T47D (cell line): ENCODE data around the gene COL1A2.

Experiments
- DNase-seq, 2 experiments: peaks; one replicate each; pipeline versions ENCODE4 v3.0.0 to v3.0.0-alpha.2; 2011 to 2012; ENCODE audit warnings: low read depth in 1 of 2, low spot score in 1 of 2
- JUND ChIP-seq: IDR thresholded peaks from 2 replicates; pipeline ENCODE4 v1.6.1; 2012; ENCODE audit warnings: low read depth
- in situ Hi-C: cut with HindIII; loops from 2 replicates; pipeline ENCODE4 v1.10.0; 2016; ENCODE audit warnings: low sequenced_read_pairs, low pct_unique_long_range_greater_than_20kb

Gene COL1A2

DNA sequence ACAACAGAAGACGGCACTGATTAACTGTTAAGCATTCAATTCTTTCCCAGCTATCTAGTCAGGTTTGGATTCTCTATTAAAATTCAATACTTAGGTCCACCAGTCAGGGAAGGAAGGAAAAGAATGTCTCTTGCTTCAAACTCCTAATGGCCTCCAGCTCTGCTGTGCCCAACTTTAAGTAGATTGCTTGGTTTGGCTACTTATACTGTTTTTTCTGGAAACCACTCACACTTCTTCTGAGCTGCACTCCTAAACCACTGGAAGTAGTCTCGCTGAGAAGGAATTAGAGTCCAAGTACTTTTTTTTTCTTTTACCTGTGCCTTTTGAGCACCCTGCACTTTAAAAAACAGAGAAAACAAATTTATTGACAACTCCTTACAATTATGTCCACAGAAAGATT is 26.7 kb upstream of the COL1A2 start:
- TF ChIP-seq JUND, result no peak
- in situ Hi-C loops, result no loop called here
- DNase-seq, result no peak

DNA sequence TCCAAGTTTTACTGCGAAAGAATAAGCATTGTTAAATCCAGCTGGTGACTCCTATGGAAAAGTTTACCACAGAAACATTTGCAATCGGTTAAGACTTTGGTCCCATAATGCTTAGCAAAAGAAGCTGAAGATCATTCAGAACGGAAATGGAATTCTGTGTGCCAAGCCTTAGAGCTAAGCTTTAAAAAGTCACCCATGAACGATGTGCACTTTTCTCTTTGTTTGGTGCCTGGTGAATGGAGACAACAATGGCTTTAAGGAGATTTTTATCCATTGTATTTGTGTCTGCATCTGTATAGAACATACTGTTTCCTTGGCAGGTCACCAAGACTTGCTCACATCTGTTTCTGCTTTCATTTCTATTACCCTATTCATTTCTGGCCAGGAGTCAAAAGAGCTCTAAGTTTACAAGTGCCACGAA is 26.3 kb upstream of the COL1A2 start:
- no peak for DNase-seq
- in situ Hi-C loops, result no loop called here
- TF ChIP-seq JUND, result no peak

DNA sequence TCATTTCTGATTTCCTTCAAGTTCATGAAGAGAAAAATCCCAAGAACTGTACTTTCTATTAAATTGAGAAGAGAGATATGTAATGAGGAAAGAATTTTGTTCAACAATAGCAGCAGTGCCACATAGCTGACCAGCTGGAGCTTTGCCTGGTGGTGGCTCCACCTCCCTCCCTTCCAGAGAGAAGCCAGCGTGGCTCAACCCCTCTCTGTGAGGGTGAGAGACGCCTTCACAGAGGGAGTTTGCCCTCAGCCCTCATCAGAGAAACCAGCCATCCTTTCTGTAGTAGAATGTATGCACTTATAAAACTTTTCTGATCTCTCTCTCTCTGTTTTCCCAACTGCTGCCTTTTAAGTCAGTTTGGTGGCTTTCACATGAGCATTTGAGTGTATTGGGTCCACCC is 20.5 kb upstream of the COL1A2 start:
- in situ Hi-C loops, result no loop called here
- no peak for TF ChIP-seq JUND
- peak in 1 of 2 experiments; percentile 15 for DNase-seq

DNA sequence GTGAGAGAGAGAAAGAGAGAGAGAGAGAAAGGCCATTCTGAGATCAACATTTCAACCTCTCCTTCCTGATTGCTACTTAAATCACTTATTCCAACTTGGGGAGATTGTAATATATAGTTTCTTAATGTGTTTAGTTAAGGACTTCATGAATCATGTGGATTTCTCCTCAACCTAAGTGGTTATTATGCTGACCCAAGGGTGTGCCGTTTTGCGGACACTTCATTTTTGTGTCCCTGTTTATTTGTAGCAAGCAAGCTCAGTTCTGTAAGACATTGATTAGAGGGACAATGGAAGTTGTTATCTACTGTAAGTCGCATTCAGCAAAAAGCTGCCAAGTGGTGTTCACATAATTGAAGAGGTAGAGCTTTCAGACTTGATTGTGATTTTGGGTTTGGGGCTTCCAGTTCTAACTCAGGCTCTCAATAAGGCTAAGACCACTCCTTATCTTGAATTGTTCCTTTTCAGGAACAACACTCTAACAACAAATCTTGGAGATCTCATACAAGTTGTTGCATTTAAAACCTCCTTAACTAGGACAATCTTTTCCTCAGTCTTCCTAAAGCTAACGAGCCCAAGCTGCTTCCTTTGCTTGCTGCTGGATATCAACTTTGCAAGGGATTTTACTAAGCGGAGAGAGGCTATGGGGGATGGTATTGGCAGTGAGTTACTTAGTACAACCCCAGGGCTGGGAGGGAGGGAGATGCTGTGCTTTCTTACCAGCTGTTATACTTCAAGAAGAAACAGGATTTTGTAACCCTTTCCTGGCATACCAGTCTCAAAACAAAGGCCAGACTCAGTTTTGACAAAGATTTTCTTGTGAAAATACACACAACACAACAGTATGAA is 19.8 kb upstream of the COL1A2 start:
- TF ChIP-seq JUND, result no peak
- in situ Hi-C loops, result no loop called here
- DNase-seq, result no peak

DNA sequence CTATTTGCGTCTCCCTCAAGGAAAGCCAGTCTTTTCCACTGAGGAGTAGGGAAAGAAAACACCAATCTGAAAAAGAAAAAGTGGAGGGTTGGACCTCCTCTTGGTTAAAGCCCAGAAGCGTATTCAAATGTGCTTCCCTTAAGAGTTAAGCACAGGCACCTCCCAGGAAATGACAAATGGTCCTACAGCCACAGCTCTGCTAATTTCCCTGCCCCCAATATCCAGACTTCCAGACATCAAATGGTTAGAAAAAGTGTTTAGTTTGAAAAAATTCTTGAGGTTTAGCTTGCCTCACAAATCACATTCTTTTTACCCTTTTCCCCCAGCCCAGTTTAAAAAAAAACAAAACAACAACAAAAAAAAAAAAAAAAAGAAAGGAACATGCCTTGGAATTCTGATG is 19.0 kb upstream of the COL1A2 start:
- in situ Hi-C loops, result no loop called here
- TF ChIP-seq JUND, result no peak
- no peak for DNase-seq

DNA sequence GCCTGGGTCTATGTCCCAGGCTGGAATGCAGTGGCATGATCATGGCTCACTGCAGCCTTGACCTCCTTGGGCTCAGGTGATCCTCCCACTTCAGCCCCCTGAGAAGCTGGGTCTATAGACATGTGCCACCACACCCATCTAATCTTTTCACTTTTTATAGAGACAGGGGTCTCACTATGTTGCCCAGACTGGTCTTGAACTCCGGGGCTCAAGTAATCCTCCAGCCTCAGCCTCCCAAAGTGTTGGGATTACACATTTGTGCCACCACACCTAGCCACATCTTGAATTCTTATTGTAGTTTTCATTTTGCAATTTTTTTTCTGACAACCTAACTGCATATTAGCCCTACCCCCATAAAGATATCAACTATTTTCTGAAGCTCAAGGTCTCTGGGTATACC is 18.4 kb upstream of the COL1A2 start:
- no peak for TF ChIP-seq JUND
- DNase-seq, result no peak
- in situ Hi-C loops, result no loop called here

DNA sequence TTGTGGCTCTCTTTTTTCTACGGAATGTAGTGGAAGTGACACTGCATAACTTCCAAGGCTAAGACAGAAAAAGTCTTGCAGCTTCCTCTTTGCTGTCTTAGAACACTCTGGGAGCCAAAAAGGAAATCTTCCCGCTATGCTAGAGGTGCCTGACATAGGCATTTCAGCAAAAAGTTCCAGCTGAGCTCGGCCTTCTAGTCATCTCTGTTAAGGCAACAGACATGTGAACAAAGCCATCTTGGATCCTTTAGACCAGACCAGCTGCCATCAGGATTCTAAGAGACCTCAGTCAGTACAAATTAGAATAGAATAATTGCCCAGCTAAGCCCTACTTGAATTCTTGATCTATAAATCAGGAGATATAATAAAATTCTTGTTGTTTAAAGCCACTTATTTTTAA is 16.3 kb upstream of the COL1A2 start:
- no peak for DNase-seq
- in situ Hi-C loops, result no loop called here
- no peak for TF ChIP-seq JUND

DNA sequence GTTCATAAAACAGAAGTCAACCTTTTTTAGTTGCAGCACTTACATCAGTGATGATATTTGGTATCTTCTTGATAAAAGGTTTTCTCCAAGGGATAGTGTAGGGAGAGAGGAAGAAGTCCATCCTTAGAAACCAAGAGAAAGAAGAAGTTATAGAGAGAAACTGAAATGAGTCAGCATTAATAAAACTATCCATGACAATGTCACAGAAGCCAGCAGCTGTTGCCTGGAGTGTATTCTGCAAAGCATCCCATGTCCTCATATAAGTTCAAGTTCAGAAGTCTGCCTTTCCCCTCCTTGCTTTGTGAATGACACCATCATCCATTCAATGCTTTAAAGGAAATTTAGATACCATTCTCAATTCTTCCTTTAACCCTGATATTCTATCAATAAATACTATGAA is 14.4 kb upstream of the COL1A2 start:
- no peak for DNase-seq
- in situ Hi-C loops, result no loop called here
- no peak for TF ChIP-seq JUND

DNA sequence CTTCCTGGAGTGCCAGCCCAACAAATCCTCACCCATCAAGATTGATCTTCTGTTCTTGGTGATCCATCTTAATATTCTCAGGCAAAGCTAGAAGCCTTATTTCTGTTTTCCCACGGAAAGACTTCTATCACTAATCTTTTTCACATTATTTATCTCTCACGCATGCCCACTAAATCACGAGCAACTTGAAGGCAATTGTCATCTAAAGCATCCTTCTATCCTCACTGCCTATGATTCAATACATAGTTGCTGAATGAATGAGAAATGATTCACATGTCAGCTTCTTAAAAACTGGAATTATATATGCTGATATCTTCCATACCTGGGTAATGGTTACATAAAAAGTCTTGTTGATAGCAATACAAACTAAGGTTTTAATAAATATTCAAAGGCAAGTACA is 12.6 kb upstream of the COL1A2 start:
- no peak for DNase-seq

DNA sequence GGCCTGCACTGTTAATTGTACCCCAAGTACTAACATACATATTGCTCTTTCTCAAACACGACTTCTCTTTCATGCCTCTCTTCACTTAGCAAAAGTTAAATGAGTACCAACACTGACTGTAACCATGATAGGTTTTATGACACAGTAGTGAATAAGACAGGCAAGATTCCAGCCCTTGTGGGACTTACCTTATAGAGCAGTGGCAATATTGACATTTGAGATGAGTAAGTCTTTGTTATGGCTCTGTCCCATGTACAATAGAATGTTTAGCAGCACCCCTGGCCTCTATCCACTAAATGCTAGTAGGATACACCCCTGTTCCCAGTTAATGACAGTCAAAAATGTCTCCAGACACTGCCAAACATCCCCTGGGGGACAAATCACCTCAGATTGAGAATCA is 11.9 kb upstream of the COL1A2 start:
- TF ChIP-seq JUND, result no peak
- peak in 1 of 2 experiments; percentile 16 for DNase-seq
- in situ Hi-C loops, result no loop called here

More for the DNA sequence above, 12.6 kb upstream of the COL1A2 start:
- in situ Hi-C loops, result no loop called here
- no peak for TF ChIP-seq JUND

DNA sequence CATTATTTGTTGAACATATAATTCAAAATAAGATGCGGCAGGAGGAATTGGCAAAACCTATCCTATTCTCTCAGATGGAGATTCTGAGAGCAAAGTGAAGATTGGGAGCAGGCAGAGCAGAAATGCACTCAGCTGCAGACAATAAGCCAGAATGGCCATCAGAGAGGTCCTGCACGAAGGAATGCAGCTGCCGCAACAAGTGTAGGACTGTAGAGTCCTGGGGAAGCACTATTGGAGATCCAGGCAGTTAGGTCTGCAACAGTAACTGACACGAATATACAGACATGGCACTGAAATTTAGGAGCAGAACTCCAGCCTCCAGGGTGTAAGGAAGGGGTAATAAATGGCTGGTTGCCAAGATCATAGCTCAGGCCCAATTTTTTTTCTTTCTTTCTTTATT is 10.4 kb upstream of the COL1A2 start:
- in situ Hi-C loops, result no loop called here
- DNase-seq, result no peak

DNA sequence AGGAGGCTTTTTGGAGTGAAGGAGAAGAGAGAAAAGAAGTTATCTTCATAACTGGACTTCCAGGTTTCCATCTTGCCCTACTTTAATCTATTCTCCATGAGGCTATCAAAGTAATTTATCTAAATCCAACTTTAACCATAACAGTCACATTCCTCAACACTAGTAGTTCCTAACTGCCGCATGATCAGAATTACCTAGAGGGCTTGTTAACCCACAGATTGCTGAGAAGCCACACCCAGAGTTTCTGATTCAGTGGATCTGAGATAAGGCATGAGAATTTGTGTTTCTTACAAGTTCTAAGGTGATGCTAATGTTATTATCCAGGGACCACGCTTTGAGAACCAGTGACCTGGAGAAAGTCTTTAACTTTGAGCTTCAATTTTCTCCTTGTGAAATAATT is 8.3 kb upstream of the COL1A2 start:
- no peak for DNase-seq
- in situ Hi-C loops, result no loop called here
- no peak for TF ChIP-seq JUND

More for the DNA sequence above, 10.4 kb upstream of the COL1A2 start:
- TF ChIP-seq JUND, result no peak

DNA sequence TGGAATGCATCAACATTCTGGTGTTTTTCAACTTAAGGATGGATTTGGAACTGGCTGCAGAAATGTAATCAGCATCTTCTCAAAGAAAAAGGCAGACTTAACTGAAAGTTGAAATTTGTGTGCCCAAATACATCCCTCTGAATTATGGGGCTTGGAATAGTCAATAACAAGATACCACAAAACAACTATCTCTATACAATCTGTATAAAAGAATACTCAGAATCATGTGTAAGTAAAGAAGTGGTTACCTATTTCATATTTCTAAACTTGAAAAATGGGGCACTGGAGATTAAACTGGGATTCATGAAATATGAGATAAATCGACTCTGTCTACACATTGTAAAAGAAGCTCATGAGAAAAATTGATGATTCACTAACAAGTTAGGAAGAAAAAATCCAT is 6.2 kb upstream of the COL1A2 start:
- in situ Hi-C loops, result no loop called here
- no peak for TF ChIP-seq JUND

DNA sequence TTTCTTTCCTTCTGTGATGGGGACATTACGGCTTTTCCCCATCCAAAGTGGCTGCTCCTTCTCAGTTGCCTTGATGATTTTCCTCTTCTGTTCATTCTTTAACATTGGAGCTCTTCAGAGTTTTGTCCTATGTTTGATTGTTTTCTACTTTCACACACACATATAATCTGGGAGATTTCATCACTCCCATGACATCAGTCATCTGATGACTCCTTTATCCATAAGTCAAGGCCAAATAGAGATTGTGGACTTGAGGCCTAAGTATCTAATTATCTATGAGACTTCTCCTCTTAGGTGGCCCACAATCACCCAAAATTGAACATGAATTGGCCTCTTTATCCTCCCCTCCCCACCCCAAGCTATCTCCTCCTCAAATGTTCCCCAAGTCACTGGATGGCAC is 5.3 kb upstream of the COL1A2 start:
- in situ Hi-C loops, result no loop called here
- no peak for DNase-seq

More for the DNA sequence above, 6.2 kb upstream of the COL1A2 start:
- no peak for DNase-seq

More for the DNA sequence above, 5.3 kb upstream of the COL1A2 start:
- TF ChIP-seq JUND, result no peak
